ENCODE data around the gene IGSF9. TPM values are rescaled to one million over a fixed set of nuclear protein-coding genes. Genes with fewer than 3 reads are reported as not detected.

The IGSF9 gene, protein sequence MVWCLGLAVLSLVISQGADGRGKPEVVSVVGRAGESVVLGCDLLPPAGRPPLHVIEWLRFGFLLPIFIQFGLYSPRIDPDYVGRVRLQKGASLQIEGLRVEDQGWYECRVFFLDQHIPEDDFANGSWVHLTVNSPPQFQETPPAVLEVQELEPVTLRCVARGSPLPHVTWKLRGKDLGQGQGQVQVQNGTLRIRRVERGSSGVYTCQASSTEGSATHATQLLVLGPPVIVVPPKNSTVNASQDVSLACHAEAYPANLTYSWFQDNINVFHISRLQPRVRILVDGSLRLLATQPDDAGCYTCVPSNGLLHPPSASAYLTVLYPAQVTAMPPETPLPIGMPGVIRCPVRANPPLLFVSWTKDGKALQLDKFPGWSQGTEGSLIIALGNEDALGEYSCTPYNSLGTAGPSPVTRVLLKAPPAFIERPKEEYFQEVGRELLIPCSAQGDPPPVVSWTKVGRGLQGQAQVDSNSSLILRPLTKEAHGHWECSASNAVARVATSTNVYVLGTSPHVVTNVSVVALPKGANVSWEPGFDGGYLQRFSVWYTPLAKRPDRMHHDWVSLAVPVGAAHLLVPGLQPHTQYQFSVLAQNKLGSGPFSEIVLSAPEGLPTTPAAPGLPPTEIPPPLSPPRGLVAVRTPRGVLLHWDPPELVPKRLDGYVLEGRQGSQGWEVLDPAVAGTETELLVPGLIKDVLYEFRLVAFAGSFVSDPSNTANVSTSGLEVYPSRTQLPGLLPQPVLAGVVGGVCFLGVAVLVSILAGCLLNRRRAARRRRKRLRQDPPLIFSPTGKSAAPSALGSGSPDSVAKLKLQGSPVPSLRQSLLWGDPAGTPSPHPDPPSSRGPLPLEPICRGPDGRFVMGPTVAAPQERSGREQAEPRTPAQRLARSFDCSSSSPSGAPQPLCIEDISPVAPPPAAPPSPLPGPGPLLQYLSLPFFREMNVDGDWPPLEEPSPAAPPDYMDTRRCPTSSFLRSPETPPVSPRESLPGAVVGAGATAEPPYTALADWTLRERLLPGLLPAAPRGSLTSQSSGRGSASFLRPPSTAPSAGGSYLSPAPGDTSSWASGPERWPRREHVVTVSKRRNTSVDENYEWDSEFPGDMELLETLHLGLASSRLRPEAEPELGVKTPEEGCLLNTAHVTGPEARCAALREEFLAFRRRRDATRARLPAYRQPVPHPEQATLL
- 0.16 and 0.76 TPM in 2 replicates for total RNA-seq

GRCh38 chr1:159945483-159946241, at the start of gene IGSF9:
IGSF9 (minus strand) TSS chr1:159945613; CDS start chr1:159943454, 2,159 bp downstream.

GRCh38 chr1:159953536-159954515, 8.4 kb upstream of the IGSF9 start, which contains the start of gene SLAMF9:
SLAMF9 (minus strand) TSS chr1:159954237; CDS start chr1:159954137, 100 bp downstream.

DNA sequence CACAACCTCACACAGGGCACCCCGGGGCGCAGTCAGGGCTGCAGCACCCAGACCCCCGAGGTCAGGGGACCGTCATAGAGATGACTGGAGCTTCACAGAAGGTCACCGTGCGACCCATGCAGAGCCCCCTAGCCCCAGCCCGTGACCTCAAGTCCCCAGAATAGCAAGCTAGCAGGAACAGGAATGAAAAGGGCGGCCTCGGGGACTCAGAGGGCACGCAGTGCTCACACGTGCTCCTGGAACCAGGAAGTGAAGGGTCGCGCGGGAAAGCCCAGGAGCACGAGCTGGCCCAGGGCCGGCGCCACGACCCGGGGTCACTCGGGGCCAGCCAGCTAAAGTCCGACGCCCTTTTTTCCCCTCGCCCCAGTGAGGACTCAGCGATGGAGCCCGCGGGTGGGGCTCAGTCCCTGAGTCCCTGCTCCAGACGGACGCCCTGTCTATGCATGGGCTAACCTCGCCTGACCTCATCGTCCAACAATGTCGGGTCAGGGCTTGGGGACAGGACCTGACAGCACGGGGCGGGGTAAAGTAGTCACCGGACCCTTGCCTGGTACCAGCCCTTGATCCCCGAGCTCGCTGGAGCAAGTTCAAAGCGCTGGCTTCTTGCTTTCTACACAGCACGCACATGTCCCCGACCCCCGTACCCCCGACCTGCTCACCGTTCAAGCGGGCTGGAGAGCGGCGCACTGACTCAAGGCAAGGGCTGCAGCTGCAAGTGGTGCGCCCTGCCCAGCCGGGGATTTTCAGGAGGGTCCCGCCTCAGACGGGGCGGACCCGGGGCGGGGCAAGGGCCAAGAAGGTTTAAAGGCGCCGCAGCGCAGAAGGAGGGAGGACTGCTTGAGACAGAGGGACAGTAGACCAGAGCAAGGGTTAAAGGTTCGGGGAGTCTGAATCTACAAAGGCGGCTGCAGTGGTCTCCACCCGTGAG, 20.4 kb downstream of the IGSF9 start, which contains the start of gene TAGLN2:
TAGLN2 (minus strand) TSS at position 717 of the 928 bp plus-strand sequence. CDS start 4,998 bp downstream, outside the sequence.

DNA sequence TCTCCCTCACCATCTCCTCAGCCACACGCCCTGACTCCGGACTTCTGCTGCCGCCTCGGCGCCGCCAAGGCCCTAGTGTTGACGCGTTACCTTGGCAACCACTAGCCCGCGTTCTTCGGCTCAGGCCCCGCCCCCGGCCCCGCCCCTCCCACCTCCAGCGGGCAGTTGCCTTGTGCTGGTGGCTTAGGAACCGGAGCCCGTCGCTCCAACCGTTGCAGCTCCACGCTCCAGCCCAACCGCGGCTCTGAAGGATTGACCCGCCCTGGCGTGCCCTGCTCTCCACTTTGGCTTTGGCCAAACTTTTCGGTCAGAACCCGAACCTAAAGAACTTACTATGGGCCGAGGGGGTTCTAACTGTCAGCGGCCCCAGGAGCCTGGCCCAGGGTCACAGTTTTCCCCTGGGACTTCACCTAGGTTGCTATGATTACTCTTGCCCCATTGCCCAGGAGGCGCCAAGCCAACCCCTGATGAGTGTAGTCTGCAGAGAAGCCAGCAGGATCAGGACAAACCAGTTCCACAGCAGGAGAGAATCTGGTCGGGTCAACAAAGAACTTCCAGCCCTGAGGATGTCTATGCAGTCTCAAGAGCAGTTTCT, 45.2 kb downstream of the IGSF9 start, which contains the start of gene CFAP45:
CFAP45 (minus strand) TSS at position 80 of the 595 bp plus-strand sequence; CDS start at position 13, 67 bp downstream.

Other genes starting within 250 kb of the IGSF9 start
- not detected in 2 replicates for gene CRP, start 231.0 kb downstream of the IGSF9 start, total RNA-seq
- 44.0 and 67.8 TPM in 2 replicates for gene DUSP23, start 164.7 kb downstream of the IGSF9 start, total RNA-seq
- not detected in 2 replicates for gene FCRL6, start 143.3 kb downstream of the IGSF9 start, total RNA-seq
- not detected in 2 replicates for gene SLAMF8, start 118.7 kb downstream of the IGSF9 start, total RNA-seq
- gene VSIG8, start 83.0 kb downstream of the IGSF9 start, total RNA-seq: not detected in 2 replicates
- 0.16 and 0.63 TPM in 2 replicates for gene CFAP45, start 45.4 kb downstream of the IGSF9 start, total RNA-seq
- 620 and 1,348 TPM in 2 replicates for gene TAGLN2, start 20.1 kb downstream of the IGSF9 start, total RNA-seq
- not detected in 2 replicates for gene SLAMF9, start 8.6 kb upstream of the IGSF9 start, total RNA-seq
- 2.1 and 3.3 TPM in 2 replicates for gene PIGM, start 86.4 kb upstream of the IGSF9 start, total RNA-seq
- not detected in 2 replicates for gene KCNJ10, start 124.5 kb upstream of the IGSF9 start, total RNA-seq
- gene KCNJ9, start 135.9 kb upstream of the IGSF9 start, total RNA-seq: not detected in 2 replicates
- gene IGSF8, start 153.0 kb upstream of the IGSF9 start, total RNA-seq: 24.3 and 31.2 TPM in 2 replicates
- under 0.01 TPM in 1 of 2 replicates, not detected in the other for gene ATP1A2, start 170.1 kb upstream of the IGSF9 start, total RNA-seq
- not detected in 2 replicates for gene ATP1A4, start 206.0 kb upstream of the IGSF9 start, total RNA-seq
- not detected in 2 replicates for gene CASQ1, start 245.0 kb upstream of the IGSF9 start, total RNA-seq